NB4 (cell line): ENCODE measurements around the gene SLC26A4.

ENCODE experiments used
- MAX ChIP-seq: IDR thresholded peaks from 2 replicates; pipeline ENCODE4 v1.6.1; 2011; ENCODE audit warnings: low read depth, low read length
- POLR2A ChIP-seq: IDR thresholded peaks from 2 replicates; pipeline ENCODE4 v1.6.1; 2011; ENCODE audit warnings: mild to moderate bottlenecking; ENCODE audit not compliant: insufficient read length; ENCODE audit errors: extremely low read depth

- TF ChIP-seq MAX (no peak), POLR2A (no peak)
These were observed 47.2 kb upstream of the SLC26A4 start for GRCh38 chr7:107613439-107613838.
